ENCODE measurements around the gene ZFYVE21.

Gene ZFYVE21

GRCh38 chr14:103685276-103686211 lies 30.1 kb upstream of the ZFYVE21 start:
- ChIA-PET POLR2A (interaction anchor here (1.1 kb wide), 1 partner anchor 22 kb away, joined by 4 read pairs; no protein-coding TSS in a partner anchor), CTCF (interaction anchor here (0.9 to 1.8 kb wide), 4 partner anchors 8 to 29 kb away, joined by 3 to 5 read pairs (median 4); no protein-coding TSS in a partner anchor)
- no peak overlapping the region for H3K4me3 ChIP-seq (ENCODE audit: low read depth, low read length)
- DNase-seq (ENCODE audit: low read depth, low spot score) = no peak
- TF ChIP-seq CTCF (IDR thresholded peaks at IDR 0.05; ENCODE audit: insufficient read depth, low read length, missing control alignments) = no peak

GRCh38 chr14:103686831-103687485 lies 28.7 kb upstream of the ZFYVE21 start:
- no peak overlapping the region for H3K4me3 ChIP-seq (ENCODE audit: low read depth, low read length)
- CTCF ChIA-PET = interaction anchor here (0.9 to 1.8 kb wide), 4 partner anchors 10 to 223 kb away, joined by 3 to 6 read pairs (median 4); no protein-coding TSS in a partner anchor
- POLR2A ChIA-PET = no interaction called here
- TF ChIP-seq CTCF (IDR thresholded peaks at IDR 0.05; ENCODE audit: insufficient read depth, low read length, missing control alignments) = no peak
- DNase-seq (ENCODE audit: low read depth, low spot score) = no peak

- ChIA-PET POLR2A (no interaction called here), CTCF (interaction anchor here (1.3 kb wide), 1 partner anchor 11 kb away, joined by 3 read pairs; no protein-coding TSS in a partner anchor)
- no peak for DNase-seq (ENCODE audit: low read depth, low spot score)
- H3K4me3 ChIP-seq (ENCODE audit: low read depth, low read length) = no peak overlapping the region
- TF ChIP-seq CTCF (IDR thresholded peaks at IDR 0.05; ENCODE audit: insufficient read depth, low read length, missing control alignments) = no peak
These were observed 27.9 kb upstream of the ZFYVE21 start for GRCh38 chr14:103687712-103688111.

GRCh38 chr14:103688441-103688840 lies 27.2 kb upstream of the ZFYVE21 start:
- no peak overlapping the region for H3K4me3 ChIP-seq (ENCODE audit: low read depth, low read length)
- no peak for TF ChIP-seq CTCF (IDR thresholded peaks at IDR 0.05; ENCODE audit: insufficient read depth, low read length, missing control alignments)
- ChIA-PET CTCF (interaction anchor here (1.3 to 1.6 kb wide), 2 partner anchors 8 to 12 kb away, joined by 3 to 4 read pairs; no protein-coding TSS in a partner anchor), POLR2A (no interaction called here)
- no peak for DNase-seq (ENCODE audit: low read depth, low spot score)

GRCh38 chr14:103688906-103689902 lies 26.4 kb upstream of the ZFYVE21 start:
- TF ChIP-seq CTCF (IDR thresholded peaks at IDR 0.05; ENCODE audit: insufficient read depth, low read length, missing control alignments) = no peak
- CTCF ChIA-PET = interaction anchor here (0.8 to 1.6 kb wide), 3 partner anchors 9 to 12 kb away, joined by 3 to 4 read pairs (median 3); no protein-coding TSS in a partner anchor

More at GRCh38 chr14:103688906-103689902, 26.4 kb upstream of the ZFYVE21 start:
- DNase-seq (ENCODE audit: low read depth, low spot score) = no peak
- H3K4me3 ChIP-seq (ENCODE audit: low read depth, low read length) = no peak overlapping the region
- POLR2A ChIA-PET = no interaction called here

Measured in AG04449 (cell line).